Vagina (tissue), 2 donors: ENCODE data around the gene ATP6V0E1. TPM values are rescaled to one million over a fixed set of nuclear protein-coding genes. Genes with fewer than 3 reads are reported as not detected.
A peak's percentile ranks its signal among the peaks of the same experiment; 100 is the strongest.

Source experiments
- DNase-seq, 2 donors: peaks; one replicate each; pipeline ENCODE4 v3.0.0-alpha.2; 2017; ENCODE audit errors: extremely low spot score in 2 of 2
- H3K27ac ChIP-seq: fragments of 200-600 bp; sonication (generic); one replicate; pipeline ENCODE4 v1.5.1; 2019
- H3K27me3 ChIP-seq: fragments of 200-600 bp; sonication (generic); one replicate; pipeline ENCODE4 v1.5.1; 2019
- H3K36me3 ChIP-seq, 2 donors: fragments of 200-600 bp; sonication (generic); one replicate each; pipeline ENCODE4 v1.5.1; 2017 to 2019
- H3K4me1 ChIP-seq: fragments of 200-600 bp; sonication (generic); one replicate; pipeline ENCODE4 v1.5.1; 2019
- H3K4me3 ChIP-seq, 2 donors: fragments of 200-600 bp; sonication (generic); 1 replicate in 1 of 2; 2 replicates in 1 of 2; pipeline ENCODE4 v1.5.1; 2016 to 2019
- H3K9me3 ChIP-seq: fragments of 200-600 bp; sonication (generic); one replicate; pipeline ENCODE4 v1.5.1; 2019
- CTCF ChIP-seq, 3 experiments: fragments of 450-650 bp in 2 of 3; fragments of 200-600 bp in 1 of 3; sonication (generic) in 1 of 3; IDR thresholded peaks; one replicate each; pipeline ENCODE4 v1.5.1; 2017 to 2019; ENCODE audit warnings: antibody characterized with exemption in 3 of 3, mild to moderate bottlenecking in 2 of 3, moderate library complexity in 2 of 3
- POLR2A ChIP-seq, 2 donors: fragments of 450-650 bp; IDR thresholded peaks; one replicate each; pipeline ENCODE4 v1.6.1; 2017; ENCODE audit warnings: antibody characterized with exemption in 2 of 2, mild to moderate bottlenecking in 2 of 2, moderate library complexity in 2 of 2
- POLR2AphosphoS5 ChIP-seq, 2 donors: sonication (generic); formaldehyde crosslinking; IDR thresholded peaks; one replicate each; pipeline ENCODE4 v1.9.0; 2017; ENCODE audit warnings: antibody characterized with exemption in 2 of 2, mild to moderate bottlenecking in 2 of 2, low read depth in 1 of 2; ENCODE audit not compliant: insufficient read depth in 1 of 2
- intact Hi-C: fragments of 100-400 bp; cut with DNase I; formaldehyde crosslinking; loops from one replicate; pipeline ENCODE4 v1.15.1; 2023
- total RNA-seq: library from RNA; depleted of rRNA; stranded (reverse); fragments of >200 nt; gene quantifications from one replicate; pipeline ENCODE4 v1.2.3, GENCODE V29; 2016

Gene ATP6V0E1
- total RNA-seq, 1 donor from 2014 or later, result 121 TPM

GRCh38 chr5:173010021-173010420 lies 26.4 kb downstream of the ATP6V0E1 start:
- intact Hi-C loops, result no loop called here
- Histone ChIP-seq H3K4me3 (no peak overlapping the region), H3K27ac (no peak overlapping the region), H3K9me3 (no peaks in the 10 kb centered on the region), H3K36me3 (no peaks in the 10 kb centered on the region), H3K4me1 (peaks cover 41% of the 10 kb centered on the region), H3K27me3 (no peaks in the 10 kb centered on the region)
- DNase-seq, result no peak
- no peak for TF ChIP-seq POLR2AphosphoS5 (IDR thresholded peaks at IDR 0.05; ENCODE audit: insufficient read depth in 1 of 2, low read depth in 1 of 2)
- no peak for TF ChIP-seq POLR2A (IDR thresholded peaks at IDR 0.05)
- TF ChIP-seq CTCF (IDR thresholded peaks at IDR 0.05), result no peak

GRCh38 chr5:173010547-173011464 lies 27.2 kb downstream of the ATP6V0E1 start:
- no peaks in the 10 kb centered on the region for H3K9me3 ChIP-seq
- H3K36me3 ChIP-seq, result no peaks in the 10 kb centered on the region
- no peak overlapping the region for H3K27ac ChIP-seq
- intact Hi-C loops, result no loop called here
- H3K27me3 ChIP-seq, result no peaks in the 10 kb centered on the region
- no peak for DNase-seq
- peaks cover 45% of the 10 kb centered on the region for H3K4me1 ChIP-seq
- no peak overlapping the region for H3K4me3 ChIP-seq
- TF ChIP-seq POLR2A (IDR thresholded peaks at IDR 0.05) (no peak), POLR2AphosphoS5 (IDR thresholded peaks at IDR 0.05; ENCODE audit: insufficient read depth in 1 of 2, low read depth in 1 of 2) (no peak), CTCF (IDR thresholded peaks at IDR 0.05) (peak in 1 of 3 experiments; percentile 12)

GRCh38 chr5:173011566-173011965 lies 28.0 kb downstream of the ATP6V0E1 start:
- H3K27ac ChIP-seq, result no peak overlapping the region
- no peak overlapping the region for H3K4me3 ChIP-seq
- no peak for TF ChIP-seq POLR2AphosphoS5 (IDR thresholded peaks at IDR 0.05; ENCODE audit: insufficient read depth in 1 of 2, low read depth in 1 of 2)
- TF ChIP-seq POLR2A (IDR thresholded peaks at IDR 0.05), result no peak
- no peak for TF ChIP-seq CTCF (IDR thresholded peaks at IDR 0.05)
- no peaks in the 10 kb centered on the region for H3K27me3 ChIP-seq
- DNase-seq, result no peak
- H3K4me1 ChIP-seq, result peaks cover 53% of the 10 kb centered on the region
- intact Hi-C loops, result no loop called here
- H3K36me3 ChIP-seq, result no peaks in the 10 kb centered on the region
- no peaks in the 10 kb centered on the region for H3K9me3 ChIP-seq

GRCh38 chr5:173012882-173013281 lies 29.3 kb downstream of the ATP6V0E1 start:
- intact Hi-C loops, result no loop called here
- H3K4me3 ChIP-seq, result no peak overlapping the region
- no peak for DNase-seq
- H3K4me1 ChIP-seq, result peaks cover 50% of the 10 kb centered on the region
- H3K9me3 ChIP-seq, result no peaks in the 10 kb centered on the region
- TF ChIP-seq CTCF (IDR thresholded peaks at IDR 0.05) (no peak), POLR2A (IDR thresholded peaks at IDR 0.05) (no peak), POLR2AphosphoS5 (IDR thresholded peaks at IDR 0.05; ENCODE audit: insufficient read depth in 1 of 2, low read depth in 1 of 2) (no peak)
- H3K27ac ChIP-seq, result no peak overlapping the region
- no peaks in the 10 kb centered on the region for H3K36me3 ChIP-seq
- H3K27me3 ChIP-seq, result no peaks in the 10 kb centered on the region

- Histone ChIP-seq H3K36me3 (no peaks in the 10 kb centered on the region), H3K4me1 (peaks cover 43% of the 10 kb centered on the region), H3K27me3 (no peaks in the 10 kb centered on the region), H3K9me3 (no peaks in the 10 kb centered on the region), H3K27ac (no peak overlapping the region), H3K4me3 (no peak overlapping the region)
- no peak for TF ChIP-seq POLR2AphosphoS5 (IDR thresholded peaks at IDR 0.05; ENCODE audit: insufficient read depth in 1 of 2, low read depth in 1 of 2)
- TF ChIP-seq POLR2A (IDR thresholded peaks at IDR 0.05), result no peak
- no peak for TF ChIP-seq CTCF (IDR thresholded peaks at IDR 0.05)
- DNase-seq, result no peak
- intact Hi-C loops, result loop anchor here (5.0 kb wide), 1 partner anchor 43 kb away; the partner anchor contains the start of gene CREBRF
Measured at GRCh38 chr5:173014671-173015070, 31.1 kb downstream of the ATP6V0E1 start.
